Activated gamma-delta T cell treated with Interleukin-2 at 50 U/mL for 16 hours (primary cell): ENCODE measurements around the gene MRPS24.

ENCODE experiments used
- DNase-seq: peaks from one replicate; pipeline ENCODE4 v3.0.0-alpha.2; 2020

The MRPS24 gene

GRCh38 chr7:43876976-43877745, 7.8 kb upstream of the MRPS24 start:
- DNase-seq = no peak

GRCh38 chr7:43876241-43876640, 6.9 kb upstream of the MRPS24 start:
- DNase-seq = no peak

GRCh38 chr7:43873300-43873699, 4.0 kb upstream of the MRPS24 start:
- no peak for DNase-seq

- DNase-seq = no peak
These were observed 3.2 kb upstream of the MRPS24 start for GRCh38 chr7:43872406-43873110.

- DNase-seq = no peak
These were observed 1.7 kb upstream of the MRPS24 start for GRCh38 chr7:43871064-43871463.

GRCh38 chr7:43870316-43870715, 999 bp upstream of the MRPS24 start:
- no peak for DNase-seq

GRCh38 chr7:43869867-43870240, 537 bp upstream of the MRPS24 start:
- no peak for DNase-seq

- no peak for DNase-seq
These were observed 674 bp downstream of the MRPS24 start for GRCh38 chr7:43868681-43869005.

GRCh38 chr7:43868181-43868580, 1.1 kb downstream of the MRPS24 start:
- no peak for DNase-seq

- DNase-seq = no peak
These were observed 4.0 kb downstream of the MRPS24 start for GRCh38 chr7:43865277-43865676.

- no peak for DNase-seq
These were observed 5.2 kb downstream of the MRPS24 start for GRCh38 chr7:43864126-43864525.

GRCh38 chr7:43856996-43857395, 12.3 kb downstream of the MRPS24 start:
- no peak for DNase-seq

GRCh38 chr7:43856316-43856715, 13.0 kb downstream of the MRPS24 start:
- no peak for DNase-seq

GRCh38 chr7:43855176-43855575, 14.1 kb downstream of the MRPS24 start:
- no peak for DNase-seq

GRCh38 chr7:43851805-43852204, 17.5 kb downstream of the MRPS24 start:
- no peak for DNase-seq

- no peak for DNase-seq
These were observed 18.8 kb downstream of the MRPS24 start for GRCh38 chr7:43850348-43851116.

GRCh38 chr7:43849047-43849446, 20.3 kb downstream of the MRPS24 start:
- no peak for DNase-seq

GRCh38 chr7:43847496-43847895, 21.8 kb downstream of the MRPS24 start:
- no peak for DNase-seq

- no peak for DNase-seq
These were observed 24.7 kb downstream of the MRPS24 start for GRCh38 chr7:43844662-43845061.

- no peak for DNase-seq
These were observed 25.1 kb downstream of the MRPS24 start for GRCh38 chr7:43844257-43844656.

GRCh38 chr7:43843296-43843695, 26.0 kb downstream of the MRPS24 start:
- no peak for DNase-seq

- DNase-seq = no peak
These were observed 31.1 kb downstream of the MRPS24 start for GRCh38 chr7:43838201-43838658.

- DNase-seq = no peak
These were observed 34.7 kb downstream of the MRPS24 start for GRCh38 chr7:43834463-43835251.
